Rectal smooth muscle tissue (tissue), 1 donor: ENCODE results near the gene EMB.
"Not testable (repeated sequence)": the region's sequence is repeated elsewhere in the genome, so short reads cannot be mapped to it uniquely, and the experiment has no call there.

Experiments used
- H3K27ac ChIP-seq: one replicate; pipeline ENCODE4 v1.7.0; 2013; ENCODE audit warnings: low read depth, low read length, inconsistent platforms
- H3K27me3 ChIP-seq: one replicate; pipeline ENCODE4 v1.7.0; 2013; ENCODE audit warnings: low read length; ENCODE audit not compliant: control insufficient read depth, insufficient read depth
- H3K36me3 ChIP-seq: one replicate; pipeline ENCODE4 v1.7.0; 2013; ENCODE audit warnings: low read length; ENCODE audit not compliant: control insufficient read depth, insufficient read depth
- H3K4me1 ChIP-seq: one replicate; pipeline ENCODE4 v1.7.0; 2013; ENCODE audit warnings: low read length; ENCODE audit not compliant: control insufficient read depth, insufficient read depth
- H3K4me3 ChIP-seq: one replicate; pipeline ENCODE4 v1.7.0; 2013; ENCODE audit warnings: low read length
- H3K9ac ChIP-seq: one replicate; pipeline ENCODE4 v1.7.0; 2013; ENCODE audit warnings: low read length

Gene EMB

DNA sequence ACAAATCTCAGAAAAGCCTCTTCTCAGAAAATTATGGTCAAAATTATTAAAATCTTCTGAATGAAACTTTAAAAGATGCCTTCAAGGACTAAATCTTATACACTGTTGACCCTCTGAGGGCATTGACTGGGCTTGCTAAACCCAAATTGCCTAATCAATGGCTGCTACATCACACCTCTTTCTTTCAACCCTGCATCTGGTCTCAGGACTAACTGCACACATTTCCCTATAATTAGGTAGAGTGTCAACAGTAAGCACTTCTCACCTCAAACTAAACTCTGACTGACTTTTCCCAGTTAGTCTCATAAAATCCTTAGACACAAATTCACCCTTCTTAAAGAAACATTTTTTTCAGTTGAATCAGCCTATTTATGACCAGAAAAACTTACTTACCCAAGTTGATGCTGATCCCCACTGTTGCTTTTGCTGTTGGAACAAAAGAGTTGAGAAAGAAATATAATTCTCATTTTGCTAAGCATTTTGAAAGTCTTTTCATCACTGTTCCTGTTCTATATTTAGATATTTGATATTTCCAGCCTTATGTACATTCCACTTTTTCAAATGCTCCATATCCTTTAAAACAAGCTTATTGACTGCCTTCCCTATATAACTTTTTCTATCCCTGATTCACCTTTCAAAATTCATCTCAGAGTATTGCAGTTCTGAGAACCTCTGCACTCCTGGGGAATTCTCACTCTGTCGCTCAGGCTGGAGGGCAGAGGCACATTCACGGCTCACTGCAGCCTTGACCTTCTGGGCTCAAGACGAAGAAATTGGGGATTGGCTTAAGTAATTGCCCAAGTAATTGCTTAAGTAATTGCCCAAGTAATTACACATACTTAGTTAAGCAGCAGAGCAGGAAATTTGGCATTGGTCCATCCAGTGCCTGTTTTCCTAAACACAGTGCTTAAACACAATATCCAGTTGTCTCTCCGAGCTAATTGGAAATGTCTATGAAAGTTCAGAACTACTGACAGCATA, 1.8 kb upstream of the EMB start:
- H3K36me3 ChIP-seq, H3K4me3 ChIP-seq, H3K4me1 ChIP-seq, H3K27me3 ChIP-seq, H3K9ac ChIP-seq, H3K27ac ChIP-seq: not testable (repeated sequence)

- no peak overlapping the region for H3K27ac ChIP-seq
- no peak overlapping the region for H3K9ac ChIP-seq
- no peaks in the 10 kb centered on the region for H3K4me1 ChIP-seq
- no peaks in the 10 kb centered on the region for H3K27me3 ChIP-seq
- H3K36me3 ChIP-seq: no peaks in the 10 kb centered on the region
- peak overlapping the region; percentile 58 for H3K4me3 ChIP-seq
These were observed 436 bp upstream of the EMB start for GRCh38 chr5:50441493-50441955.

DNA sequence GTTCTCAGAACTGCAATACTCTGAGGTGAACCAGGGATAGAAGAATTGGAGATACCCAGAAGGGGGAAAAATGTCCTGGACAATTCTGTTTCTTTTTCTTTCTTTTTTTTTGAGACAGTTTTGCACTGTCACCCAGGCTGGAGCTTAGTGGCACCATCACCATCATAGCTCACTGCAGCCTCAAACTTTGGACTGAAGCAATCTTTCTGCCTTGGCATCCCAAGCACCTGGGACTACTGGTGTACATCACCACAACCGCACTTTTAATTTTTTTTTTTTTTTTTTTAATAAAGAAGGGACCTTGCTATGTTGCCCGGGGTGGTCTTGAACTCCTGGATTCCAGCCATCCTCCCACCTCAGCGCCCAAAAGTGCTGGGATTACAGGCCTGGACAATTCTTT, 1.9 kb downstream of the EMB start:
- Histone ChIP-seq H3K36me3 (no peaks in the 10 kb centered on the region), H3K27ac (no peak overlapping the region), H3K27me3 (no peaks in the 10 kb centered on the region), H3K9ac (no peak overlapping the region), H3K4me3 (no peak overlapping the region), H3K4me1 (no peaks in the 10 kb centered on the region)

DNA sequence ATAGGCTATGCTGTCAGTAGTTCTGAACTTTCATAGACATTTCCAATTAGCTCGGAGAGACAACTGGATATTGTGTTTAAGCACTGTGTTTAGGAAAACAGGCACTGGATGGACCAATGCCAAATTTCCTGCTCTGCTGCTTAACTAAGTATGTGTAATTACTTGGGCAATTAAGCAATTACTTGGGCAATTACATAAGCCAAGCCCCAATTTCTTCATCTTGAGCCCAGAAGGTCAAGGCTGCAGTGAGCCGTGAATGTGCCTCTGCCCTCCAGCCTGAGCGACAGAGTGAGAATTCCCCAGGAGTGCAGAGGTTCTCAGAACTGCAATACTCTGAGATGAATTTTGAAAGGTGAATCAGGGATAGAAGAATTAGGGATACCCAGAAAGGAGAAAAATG, 3.0 kb downstream of the EMB start:
- H3K9ac ChIP-seq, H3K27ac ChIP-seq, H3K27me3 ChIP-seq, H3K4me1 ChIP-seq, H3K4me3 ChIP-seq, H3K36me3 ChIP-seq: not testable (repeated sequence)

- no peaks in the 10 kb centered on the region for H3K27me3 ChIP-seq
- no peak overlapping the region for H3K27ac ChIP-seq
- no peak overlapping the region for H3K9ac ChIP-seq
- no peaks in the 10 kb centered on the region for H3K36me3 ChIP-seq
- H3K4me1 ChIP-seq: no peaks in the 10 kb centered on the region
- H3K4me3 ChIP-seq: no peak overlapping the region
These were observed 5.9 kb downstream of the EMB start for GRCh38 chr5:50435168-50435567.

DNA sequence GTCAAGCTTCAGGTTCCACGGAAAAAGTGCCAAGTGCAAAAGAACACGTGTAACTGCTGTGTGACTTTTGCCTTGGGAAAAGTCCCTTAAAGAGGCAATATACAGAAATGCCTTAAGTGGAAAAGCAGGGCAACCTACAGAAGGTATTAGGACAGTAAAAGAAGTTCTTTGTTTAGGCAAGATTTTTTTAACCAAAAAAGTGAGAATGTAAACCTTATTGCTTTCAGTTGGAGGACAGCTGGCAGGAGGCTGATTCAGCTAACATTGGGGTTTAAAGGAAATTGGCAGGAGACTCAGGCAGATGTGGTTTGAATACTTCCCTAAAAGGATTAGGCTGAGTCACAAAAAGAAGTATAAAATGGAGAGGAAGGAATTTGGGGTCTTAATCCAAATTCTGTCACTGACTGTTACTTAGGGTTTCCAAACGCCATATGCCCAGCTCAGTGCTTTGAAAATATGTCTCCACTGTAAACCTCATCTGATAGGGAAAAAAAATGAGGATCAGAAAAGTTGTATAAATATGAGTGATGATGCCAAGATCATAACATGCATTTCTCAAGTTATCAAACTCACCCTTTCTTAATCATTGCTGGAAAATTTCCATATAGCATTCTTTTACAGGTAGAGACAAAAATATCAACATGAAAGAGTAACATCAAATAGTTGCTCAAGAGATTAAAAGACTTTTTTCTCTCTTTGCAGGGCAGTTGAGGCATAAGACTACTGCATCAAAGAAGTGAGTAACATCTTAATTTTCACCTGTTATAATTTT, 9.8 kb downstream of the EMB start:
- H3K4me3 ChIP-seq, H3K27ac ChIP-seq, H3K27me3 ChIP-seq, H3K4me1 ChIP-seq, H3K36me3 ChIP-seq, H3K9ac ChIP-seq: not testable (repeated sequence)

DNA sequence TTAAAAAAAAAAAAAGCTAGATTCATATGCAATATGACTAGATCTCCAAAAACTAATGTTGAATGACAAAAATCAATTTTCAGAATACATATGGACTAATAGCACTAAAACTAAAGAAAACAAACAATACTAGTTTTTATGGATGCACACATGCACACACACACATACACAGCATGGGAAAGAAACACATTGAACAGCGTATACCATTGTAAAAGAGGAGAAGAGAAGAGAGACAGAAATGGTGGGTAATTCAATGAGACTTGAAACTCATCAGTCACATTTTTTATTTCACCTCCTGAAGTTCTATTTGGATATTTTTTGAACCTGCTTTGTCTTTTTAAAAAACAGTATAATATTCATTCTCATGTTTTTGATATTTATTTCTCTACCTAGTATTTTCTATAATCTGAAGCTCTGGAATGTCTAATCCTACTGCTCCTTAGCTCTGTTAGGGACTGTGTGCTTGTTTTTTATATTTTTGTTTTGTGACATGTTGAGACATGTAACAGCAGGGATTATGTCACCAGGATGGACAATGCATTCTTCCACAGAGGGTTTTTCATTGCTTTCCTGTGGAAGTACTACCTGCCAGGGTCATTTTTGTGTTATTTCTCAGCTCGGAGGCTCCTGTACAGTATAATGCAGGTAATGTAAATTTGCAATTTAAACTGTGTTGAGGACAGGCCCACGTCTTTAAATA, 17.8 kb downstream of the EMB start:
- H3K36me3 ChIP-seq, H3K4me3 ChIP-seq, H3K4me1 ChIP-seq, H3K9ac ChIP-seq, H3K27me3 ChIP-seq, H3K27ac ChIP-seq: not testable (repeated sequence)

GRCh38 chr5:50421184-50421950, 19.7 kb downstream of the EMB start:
- not testable (repeated sequence) for H3K27me3 ChIP-seq, H3K36me3 ChIP-seq, H3K4me3 ChIP-seq, H3K27ac ChIP-seq, H3K9ac ChIP-seq, H3K4me1 ChIP-seq

DNA sequence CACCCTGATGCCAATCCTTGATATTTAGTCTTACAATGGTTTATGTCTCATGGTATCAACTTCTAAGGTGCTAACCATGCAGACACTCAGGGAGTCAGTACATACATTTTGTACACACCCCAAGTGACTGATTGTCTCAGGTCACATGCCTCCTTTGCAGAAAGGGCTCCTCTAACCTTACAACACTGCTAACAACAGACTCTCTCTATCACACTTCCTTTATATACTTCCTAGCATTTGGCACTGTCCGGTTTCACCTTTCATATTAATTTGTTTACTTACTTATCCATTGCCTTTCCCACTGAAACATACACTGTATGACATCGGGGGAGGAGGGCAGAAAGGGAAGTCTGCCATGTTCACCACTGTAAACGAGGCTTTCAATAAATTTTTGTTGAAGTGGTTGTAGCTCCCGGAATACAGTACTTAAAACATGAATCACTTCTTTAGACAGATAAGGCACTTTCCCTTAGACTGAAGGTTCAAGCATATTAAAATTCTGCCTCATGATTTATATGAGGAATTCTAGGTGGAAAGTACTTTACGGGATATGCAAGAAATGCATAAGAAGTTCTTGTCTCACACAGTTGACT, 20.6 kb downstream of the EMB start:
- Histone ChIP-seq H3K4me1 (no peaks in the 10 kb centered on the region), H3K27ac (no peak overlapping the region), H3K4me3 (no peak overlapping the region), H3K36me3 (no peaks in the 10 kb centered on the region), H3K9ac (no peak overlapping the region), H3K27me3 (no peaks in the 10 kb centered on the region)

DNA sequence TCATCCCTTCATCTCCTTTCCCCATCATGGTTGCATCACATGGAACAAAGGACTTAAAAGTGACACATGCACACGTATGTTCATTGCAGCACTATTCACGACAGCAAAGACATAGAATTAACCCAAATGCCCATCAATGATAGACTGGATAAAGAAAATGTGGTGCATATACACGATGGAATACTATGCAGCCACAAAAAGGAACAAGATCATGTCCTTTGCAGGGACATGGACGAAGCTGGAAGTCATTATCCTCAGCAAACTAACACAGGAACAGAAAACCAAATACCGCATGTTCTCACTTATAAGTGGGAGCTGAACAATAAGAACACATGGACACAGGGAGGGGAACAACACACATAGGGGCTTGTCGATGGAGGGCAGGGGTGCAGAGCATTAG, 21.4 kb downstream of the EMB start:
- not testable (repeated sequence) for H3K27ac ChIP-seq, H3K36me3 ChIP-seq, H3K4me1 ChIP-seq, H3K27me3 ChIP-seq, H3K9ac ChIP-seq, H3K4me3 ChIP-seq

- not testable (repeated sequence) for H3K4me3 ChIP-seq, H3K36me3 ChIP-seq, H3K27ac ChIP-seq, H3K9ac ChIP-seq, H3K27me3 ChIP-seq, H3K4me1 ChIP-seq
These were observed 24.5 kb downstream of the EMB start for GRCh38 chr5:50416637-50417036.
